ENCODE results near the gene PLD5.

GRCh38 chr1:242477944-242478343, 46.6 kb downstream of the PLD5 start:
- TF ChIP-seq CTCF (IDR thresholded peaks at IDR 0.05; ENCODE audit: low read depth, low read length, missing input control) (no peak), ZBTB33 (IDR thresholded peaks at IDR 0.05) (no peak), YY1 (IDR thresholded peaks at IDR 0.05) (no peak)

All from liver (tissue), 2 donors.